Activated CD4-positive, alpha-beta T cell treated with anti-CD3 and anti-CD28 coated beads, Interleukin-2, Interleukin-6, amounts not matched to agents 100 ng/mL and 50 ng/mL, durations not matched to agents 16 hours and 8 hours (primary cell): ENCODE results near the gene TSPAN18.

Experiments used
- DNase-seq: peaks from one replicate; pipeline ENCODE4 v3.0.0-alpha.2; 2020

The TSPAN18 gene

DNA sequence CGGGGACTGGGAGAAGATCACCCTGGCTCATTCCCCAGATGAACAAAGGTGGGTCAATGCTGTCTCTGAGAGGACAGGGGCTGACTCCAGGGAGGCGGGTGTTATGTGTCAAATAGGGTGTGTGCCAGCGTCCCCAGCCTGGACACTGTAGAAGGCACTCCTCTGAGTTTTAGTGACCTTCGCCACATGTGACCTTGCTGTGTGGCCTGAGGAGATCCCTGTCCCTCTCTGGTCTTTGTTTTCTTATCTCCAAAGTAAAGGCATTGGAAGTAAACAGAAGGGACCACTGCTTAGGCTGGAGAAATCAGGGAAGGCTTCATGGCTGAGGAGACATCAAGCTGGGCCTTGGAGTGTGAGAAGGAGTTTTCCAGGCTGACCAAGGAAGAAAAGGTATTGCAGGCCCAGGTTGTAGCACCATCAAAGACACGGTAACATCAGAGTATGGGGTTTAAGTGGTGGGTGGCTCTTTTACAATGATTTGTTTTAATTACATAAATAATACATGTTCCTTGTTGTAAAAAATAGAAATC is 149.5 kb downstream of the TSPAN18 start:
- no peak for DNase-seq

GRCh38 chr11:44876906-44877305 is 150.1 kb downstream of the TSPAN18 start:
- no peak for DNase-seq

DNA sequence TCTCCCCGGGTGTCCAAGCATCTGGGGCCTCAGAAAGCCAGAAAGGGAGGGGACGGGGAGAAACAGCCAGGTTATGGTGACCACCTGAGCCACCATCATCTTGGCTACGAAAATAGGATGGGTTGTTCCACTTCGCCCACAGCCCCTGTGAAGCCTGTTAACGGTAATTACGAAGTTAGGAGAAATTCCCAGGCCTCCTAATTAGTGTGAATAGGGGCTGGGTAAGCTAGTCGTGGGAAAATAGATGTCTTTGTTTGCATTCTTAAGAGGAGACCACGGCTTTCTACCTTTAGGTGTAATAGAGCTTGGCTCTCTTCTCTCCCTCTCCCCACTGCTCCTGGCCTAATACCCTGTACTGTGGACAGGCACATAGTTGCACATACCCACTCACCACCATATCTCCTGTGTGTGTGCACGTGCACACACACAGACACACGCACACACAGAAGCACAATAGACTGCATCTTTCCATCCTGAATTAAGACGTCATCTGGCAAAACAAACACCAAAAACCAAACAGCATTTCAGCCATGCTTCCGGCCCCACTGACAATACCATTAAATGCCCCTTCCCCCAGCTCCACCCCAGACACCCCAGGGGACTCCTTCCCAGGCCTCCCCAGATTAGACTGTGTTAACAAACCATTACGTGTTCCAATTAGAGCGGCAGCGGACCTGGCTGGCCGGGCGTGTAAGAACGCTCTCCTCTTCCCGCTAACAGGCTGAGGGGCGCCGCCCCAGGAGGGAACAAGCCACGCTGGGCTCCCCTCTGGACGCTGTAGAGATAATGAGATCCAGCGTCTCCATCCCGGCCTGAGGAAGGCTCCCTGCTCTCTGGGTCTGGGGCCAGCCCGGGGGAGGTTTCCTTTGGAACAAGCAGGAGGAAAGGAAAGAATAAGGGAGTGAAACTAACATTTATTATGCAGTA is 151.1 kb downstream of the TSPAN18 start:
- DNase-seq, result no peak

GRCh38 chr11:44878711-44879110 is 151.9 kb downstream of the TSPAN18 start:
- DNase-seq, result no peak

DNA sequence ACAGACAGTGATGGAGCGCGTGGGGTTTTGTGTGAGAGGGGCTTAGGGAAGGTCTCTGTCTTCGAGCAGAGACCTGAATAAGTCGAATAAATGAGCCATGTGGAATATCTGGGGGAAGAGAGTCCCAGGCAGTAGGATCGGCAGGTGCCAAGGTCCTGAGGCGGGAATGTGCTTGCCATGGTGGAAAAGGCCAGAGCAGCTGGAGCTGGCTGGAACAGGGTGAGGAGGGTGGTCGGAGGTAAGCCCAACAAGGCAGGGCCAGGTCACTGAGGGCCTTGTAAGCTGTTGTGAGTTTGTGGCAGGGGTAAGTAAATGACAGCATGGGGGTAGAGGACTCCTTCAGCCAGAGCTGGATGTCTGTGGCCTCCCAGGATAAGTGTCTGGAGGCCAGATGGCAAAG is 152.7 kb downstream of the TSPAN18 start:
- no peak for DNase-seq

GRCh38 chr11:44880511-44880910 is 153.7 kb downstream of the TSPAN18 start:
- DNase-seq, result no peak

DNA sequence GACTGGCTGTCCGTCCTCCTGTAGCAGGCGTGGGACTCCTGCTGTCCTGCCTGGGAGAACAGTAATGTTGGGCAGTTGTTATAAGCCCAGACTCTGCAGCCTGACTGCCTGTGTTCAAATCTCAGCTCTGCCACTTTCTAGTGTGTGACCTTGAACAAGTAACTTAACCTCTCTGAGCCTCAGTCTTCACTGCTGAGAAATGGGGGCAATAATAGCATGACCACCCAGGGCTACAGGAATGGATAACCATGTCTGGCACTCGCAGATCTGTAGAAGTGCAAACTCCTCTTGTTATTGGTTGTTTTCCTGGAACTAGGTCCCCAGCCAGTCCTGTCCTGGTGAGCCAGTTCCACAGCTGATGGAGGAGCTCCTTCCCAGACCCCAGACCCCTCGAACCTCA is 154.2 kb downstream of the TSPAN18 start:
- DNase-seq, result no peak

- DNase-seq, result peak; percentile 38
Measured at GRCh38 chr11:44883277-44883676, 156.5 kb downstream of the TSPAN18 start.

- no peak for DNase-seq
Measured at GRCh38 chr11:44884056-44884455, 157.3 kb downstream of the TSPAN18 start.

DNA sequence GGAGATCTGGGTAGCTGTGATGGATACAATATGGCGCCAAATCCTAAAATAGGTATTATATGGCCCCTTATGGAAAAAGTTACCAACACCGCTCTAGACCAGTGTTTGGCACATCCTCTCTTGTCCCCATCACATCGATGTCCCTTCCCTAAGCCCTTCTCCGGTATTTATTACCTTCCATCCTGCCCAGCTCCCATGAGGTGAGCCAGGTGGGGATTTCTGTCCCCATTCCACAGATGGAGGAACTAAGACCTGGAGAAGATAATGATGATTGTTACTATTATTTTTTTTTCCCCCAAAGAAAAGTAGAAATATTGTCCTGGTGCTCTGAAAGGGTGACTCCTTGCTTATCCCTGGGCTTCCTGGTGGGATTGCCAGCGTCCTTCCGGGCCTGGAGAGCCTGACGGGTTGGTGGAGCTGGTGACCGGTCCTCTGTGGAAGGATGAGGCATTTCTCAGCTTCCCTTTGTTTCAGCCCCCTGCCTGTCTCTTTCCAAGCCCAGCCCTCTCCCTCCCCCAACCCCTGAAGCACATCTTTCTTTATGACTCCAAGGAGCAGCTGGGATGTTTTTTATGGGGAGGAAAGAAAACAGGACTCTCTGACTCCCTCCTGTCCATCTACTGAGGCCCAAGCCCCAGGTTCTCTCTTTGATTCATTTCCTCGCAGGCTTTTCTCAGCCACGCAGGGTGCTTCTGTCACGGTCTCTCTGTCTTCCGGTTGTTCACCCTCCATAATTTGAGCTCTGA is 158.5 kb downstream of the TSPAN18 start:
- no peak for DNase-seq

- DNase-seq, result no peak
Measured at GRCh38 chr11:44885919-44886789, 159.4 kb downstream of the TSPAN18 start.

- DNase-seq, result no peak
Measured at GRCh38 chr11:44886790-44887140, 160.0 kb downstream of the TSPAN18 start.

- no peak for DNase-seq
Measured at GRCh38 chr11:44887636-44888035, 160.9 kb downstream of the TSPAN18 start.

- no peak for DNase-seq
Measured at GRCh38 chr11:44889266-44889665, 162.5 kb downstream of the TSPAN18 start.

DNA sequence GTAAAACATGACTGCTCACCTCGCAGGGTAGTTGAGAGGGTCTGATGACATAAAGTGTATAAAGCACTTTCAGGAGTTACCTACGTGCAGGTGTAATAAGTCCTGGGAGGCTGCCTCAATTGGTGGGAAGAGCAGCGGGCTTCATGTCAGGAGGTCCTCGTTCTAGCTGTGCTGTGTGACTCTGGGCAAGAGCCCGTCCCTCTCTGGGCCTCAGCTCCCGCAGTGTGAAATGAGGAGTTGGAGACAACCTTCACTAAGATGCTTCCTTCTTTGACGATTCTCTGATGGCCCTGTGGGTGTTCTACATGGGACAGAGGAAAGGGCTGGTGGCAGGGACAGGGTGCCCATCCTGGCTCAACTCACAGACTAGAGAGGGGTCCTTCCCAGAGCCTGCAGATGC is 166.1 kb downstream of the TSPAN18 start:
- no peak for DNase-seq

GRCh38 chr11:44893308-44893822 is 166.6 kb downstream of the TSPAN18 start:
- DNase-seq, result no peak

DNA sequence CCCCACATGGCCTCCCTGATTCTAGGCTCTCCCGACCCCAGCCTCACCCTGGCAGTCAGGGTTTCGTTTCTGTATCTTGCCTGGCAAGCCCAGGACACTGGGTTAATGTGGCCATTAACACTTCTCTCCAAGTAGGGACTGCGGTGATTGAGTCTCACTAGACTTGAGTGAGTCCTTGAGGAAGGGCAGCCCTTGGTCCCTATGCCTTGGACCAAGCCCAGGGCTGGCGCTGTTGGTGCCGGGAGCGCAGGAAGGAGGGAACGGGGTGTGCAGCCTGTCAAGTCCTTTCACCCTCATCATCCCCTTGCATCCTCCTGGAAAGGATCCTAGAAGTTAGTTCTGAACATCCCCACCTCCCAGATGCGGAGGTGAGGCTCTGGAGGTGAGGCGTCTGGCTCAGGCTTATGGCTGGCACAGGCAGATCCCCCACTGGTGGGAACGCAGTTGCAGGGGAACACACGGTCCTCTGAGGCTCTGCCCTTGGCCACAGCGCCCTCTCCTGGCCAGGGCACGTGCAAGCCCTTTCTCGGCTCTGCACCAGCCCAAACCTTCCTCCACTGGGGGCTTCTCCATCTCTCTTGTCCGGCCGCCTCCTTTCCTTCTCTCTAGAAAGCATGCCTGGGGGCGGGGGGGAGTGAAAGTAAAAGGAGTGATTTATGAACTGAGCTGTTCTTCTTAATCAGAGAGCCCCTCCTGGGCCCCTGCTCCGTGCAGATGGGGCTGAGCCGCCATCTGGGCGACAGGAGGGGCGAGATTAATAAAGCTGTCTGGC is 167.3 kb downstream of the TSPAN18 start:
- DNase-seq, result peak; percentile 68

DNA sequence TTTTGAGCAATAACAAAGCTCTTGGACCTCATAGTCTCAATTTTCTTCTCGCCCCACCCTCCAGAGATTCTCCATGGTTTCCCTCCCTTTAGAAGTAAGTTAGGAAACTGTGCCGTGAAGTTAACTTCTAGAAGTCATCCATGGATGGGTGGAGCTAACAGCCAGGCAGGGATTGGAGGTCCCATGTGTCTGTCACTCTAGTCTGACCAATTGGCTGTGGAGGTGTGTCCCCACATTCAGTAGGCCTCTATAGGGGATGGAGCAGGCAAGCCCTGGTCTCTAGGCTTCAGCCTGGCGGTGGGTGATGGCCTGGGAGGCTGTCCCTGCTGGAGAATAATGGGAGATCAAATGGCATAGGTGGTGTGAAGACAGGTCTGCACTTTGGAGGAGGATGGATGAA is 173.2 kb downstream of the TSPAN18 start:
- peak; percentile 15 for DNase-seq

DNA sequence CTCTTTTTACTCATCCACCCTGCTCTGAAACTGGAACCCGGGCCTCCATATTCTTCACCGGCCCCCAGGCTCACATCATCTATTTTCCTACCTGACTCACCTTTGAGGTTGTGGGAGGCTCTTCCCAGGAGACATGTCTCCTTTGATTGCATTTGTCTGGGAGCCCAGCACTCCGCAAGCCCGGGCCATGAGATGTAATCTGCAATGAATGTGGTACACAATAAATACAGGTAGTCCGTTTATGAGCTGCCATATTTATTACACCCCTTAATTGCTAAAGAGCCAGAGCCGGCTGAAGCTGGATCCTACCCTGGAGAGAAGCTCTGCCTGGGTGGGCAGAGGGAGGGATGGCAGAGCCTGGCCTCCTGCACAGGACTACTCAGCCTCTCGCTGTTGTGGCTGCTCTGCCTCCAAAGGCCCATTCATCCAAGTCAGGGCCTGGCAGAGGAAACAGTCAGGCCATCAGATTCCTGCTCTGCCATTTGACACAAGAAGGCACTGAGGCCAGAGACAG is 174.4 kb downstream of the TSPAN18 start:
- DNase-seq, result no peak

GRCh38 chr11:44901786-44902185 is 175.0 kb downstream of the TSPAN18 start:
- no peak for DNase-seq

DNA sequence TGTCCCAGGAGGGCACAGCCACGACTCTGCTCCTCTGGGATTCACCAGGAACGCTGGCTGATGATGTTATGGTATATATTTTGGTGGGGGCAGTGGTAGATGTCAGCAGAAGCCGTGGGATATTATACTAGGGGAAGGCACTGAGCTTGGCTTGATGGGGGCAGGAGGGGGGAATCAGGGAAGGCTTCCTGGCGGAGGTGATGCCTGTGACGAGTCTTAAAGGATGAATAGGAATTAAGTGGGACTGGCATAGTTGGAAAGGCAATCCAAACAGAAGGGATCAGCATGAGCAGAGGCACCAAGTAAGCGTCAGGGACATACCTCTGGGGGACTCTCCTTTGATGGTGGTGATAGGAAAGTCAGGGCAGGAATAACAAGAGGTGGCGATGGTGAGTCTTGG is 176.3 kb downstream of the TSPAN18 start:
- DNase-seq, result no peak

DNA sequence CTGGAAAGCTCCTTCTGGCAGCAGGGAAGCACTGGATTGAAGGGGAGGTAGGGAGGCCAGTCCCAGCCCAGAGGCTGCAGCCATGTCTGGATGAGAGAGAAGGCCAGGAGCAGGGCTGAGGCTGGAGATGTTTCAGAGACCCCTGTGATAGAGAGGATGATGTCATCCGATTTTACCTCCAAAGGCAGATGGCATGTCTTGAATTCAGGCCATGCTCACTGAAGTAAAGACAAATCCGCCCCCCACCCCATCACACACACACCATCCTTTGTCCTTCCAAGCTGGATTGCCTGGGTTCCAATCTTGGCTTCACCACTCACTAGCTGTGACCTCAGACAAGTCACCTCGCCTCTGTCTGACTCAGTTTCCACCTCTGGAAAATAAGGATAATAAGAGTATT is 176.8 kb downstream of the TSPAN18 start:
- no peak for DNase-seq
